ENCODE results near the gene FLII.
A peak's percentile ranks its signal among the peaks of the same experiment; 100 is the strongest.

The FLII gene

DNA sequence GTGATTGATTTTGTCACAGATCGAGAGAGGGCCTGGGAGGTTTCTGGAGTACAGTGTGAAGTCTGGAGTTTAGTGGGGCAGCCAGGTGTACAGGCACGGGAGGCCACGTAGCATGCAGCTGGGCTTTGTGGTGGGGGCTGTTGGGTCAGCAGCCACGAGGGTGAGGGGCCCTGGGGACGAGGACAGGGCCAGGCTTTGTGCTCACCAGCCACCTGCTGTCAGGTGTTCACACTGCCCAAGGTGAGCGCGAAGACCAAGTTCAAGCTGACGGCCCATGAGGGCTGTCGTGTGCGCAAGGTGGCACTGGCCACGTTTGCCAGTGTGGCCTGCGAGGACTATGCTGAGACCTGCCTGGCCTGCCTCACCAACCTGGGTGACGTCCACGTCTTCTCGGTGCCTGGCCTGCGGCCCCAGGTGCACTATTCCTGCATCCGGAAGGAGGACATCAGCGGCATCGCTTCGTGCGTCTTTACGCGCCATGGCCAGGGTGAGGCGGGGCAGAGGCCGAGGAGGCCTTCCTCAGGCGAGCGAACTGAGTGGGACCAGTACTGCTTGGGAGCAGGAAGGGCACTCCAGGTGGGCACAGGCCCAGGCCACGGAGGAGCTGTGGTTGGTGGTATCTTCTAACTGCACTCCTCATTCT, 17.2 kb downstream of the FLII start:
- no peak for DNase-seq

DNA sequence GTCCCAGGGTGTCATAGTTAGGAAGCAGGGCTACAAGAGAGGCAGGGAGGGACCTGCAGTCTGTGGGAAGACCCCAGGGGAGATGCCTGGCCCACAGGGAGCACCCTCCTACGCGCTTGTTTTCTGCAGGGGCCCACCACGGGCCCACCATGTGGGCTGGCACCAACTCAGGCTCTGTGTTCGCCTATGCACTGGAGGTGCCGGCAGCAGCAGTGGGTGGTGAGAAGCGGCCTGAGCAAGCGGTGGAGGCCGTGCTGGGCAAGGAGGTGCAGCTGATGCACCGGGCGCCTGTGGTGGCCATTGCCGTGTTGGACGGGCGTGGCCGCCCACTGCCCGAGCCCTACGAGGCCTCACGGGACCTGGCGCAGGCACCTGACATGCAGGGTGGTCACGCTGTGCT, 18.1 kb downstream of the FLII start:
- no peak for DNase-seq

DNA sequence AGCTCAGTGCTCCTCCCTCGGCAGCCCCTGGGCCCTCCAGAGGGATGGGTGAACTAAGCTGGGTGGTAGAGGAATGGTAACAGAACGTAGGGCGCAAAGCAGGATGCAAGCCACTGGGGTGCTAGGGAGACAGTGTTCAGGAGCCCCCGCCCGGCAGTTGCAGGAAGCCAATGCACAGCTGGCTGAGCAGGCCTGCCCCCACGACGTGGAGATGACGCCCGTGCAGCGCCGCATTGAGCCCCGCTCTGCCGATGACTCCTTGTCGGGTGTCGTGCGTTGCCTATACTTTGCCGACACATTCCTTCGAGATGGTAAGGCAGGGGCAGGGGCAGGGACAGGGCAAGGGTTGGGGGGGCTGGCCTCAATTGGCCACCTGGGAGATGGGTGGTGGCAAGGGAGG, 20.2 kb downstream of the FLII start:
- DNase-seq, result no peak

DNA sequence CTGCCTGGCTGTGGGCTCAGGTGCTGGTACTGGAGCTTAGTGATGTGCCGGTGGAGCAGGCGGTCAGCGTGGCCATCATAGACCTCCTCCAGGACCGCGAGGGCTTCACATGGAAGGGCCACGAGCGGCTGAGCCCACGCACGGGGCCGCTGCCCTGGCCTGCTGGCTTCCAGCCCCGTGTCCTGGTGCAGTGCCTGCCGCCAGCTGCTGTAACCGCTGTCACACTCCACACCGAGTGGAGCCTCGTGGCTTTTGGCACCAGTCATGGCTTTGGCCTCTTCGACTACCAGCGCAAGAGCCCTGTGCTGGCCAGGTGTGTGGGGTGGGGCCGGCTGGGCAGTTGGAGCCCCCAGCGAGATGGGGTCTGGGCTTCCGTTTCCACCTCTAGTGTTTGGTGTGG, 21.1 kb downstream of the FLII start:
- DNase-seq, result no peak

DNA sequence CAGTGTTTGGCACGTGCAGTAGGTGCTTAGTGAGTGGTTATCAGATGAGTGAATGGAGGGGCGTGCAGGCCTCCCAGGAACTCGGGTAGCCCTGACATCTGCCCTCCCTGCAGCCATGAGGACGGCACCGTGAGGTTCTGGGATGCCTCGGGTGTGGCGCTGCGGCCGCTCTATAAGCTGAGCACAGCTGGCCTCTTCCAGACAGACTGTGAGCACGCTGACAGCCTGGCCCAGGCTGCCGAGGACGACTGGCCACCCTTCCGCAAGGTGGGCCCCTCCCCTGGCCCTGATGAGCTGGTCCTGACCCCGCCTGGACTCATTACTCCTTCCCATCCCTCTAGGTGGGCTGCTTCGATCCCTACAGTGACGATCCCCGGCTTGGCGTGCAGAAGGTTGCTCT, 22.0 kb downstream of the FLII start:
- DNase-seq, result no peak

DNA sequence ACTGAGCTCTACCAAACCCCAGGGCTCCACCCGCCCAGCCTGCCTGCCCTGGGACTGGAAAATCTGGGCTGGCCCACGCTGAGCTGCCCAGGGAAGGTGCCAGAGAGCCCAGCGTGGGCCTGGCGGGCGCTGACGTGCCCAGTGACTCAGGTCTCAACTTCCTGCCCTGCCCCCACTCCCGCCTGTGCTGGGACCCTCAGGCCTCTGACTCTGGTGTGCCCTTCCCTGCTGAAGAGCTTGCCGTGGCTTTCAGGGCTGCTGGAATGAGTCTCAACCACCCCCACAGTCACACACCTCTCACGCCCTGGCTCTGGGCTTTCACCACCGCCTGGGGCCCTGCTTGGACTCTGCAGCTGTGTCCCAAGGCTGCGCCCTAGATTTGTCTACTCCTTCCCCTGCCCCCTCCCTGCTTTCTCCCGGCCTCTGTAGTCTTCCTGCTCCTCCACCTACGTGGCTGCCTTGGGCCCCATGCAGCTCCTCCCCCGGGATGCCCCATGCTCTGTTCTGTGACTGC, 22.7 kb downstream of the FLII start:
- no peak for DNase-seq

DNA sequence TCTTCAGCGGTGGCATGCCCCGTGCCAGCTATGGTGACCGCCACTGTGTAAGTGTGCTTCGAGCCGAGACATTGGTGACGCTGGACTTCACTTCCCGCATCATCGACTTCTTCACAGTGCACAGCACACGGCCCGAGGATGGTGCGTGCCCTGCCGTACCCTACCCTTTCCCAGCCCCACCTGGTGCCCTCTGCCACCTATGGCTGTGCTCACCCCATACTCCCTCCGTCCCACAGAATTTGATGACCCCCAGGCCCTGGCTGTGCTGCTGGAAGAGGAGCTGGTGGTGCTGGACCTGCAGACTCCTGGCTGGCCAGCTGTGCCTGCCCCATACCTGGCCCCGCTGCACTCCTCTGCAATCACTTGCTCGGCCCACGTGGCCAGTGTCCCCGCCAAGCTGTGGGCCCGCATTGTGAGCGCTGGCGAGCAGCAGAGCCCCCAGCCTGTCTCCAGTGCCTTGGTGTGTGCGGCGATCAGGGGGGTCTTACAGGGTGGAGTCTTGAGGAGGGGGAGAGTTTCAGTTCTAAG, 23.6 kb downstream of the FLII start:
- no peak for DNase-seq

DNA sequence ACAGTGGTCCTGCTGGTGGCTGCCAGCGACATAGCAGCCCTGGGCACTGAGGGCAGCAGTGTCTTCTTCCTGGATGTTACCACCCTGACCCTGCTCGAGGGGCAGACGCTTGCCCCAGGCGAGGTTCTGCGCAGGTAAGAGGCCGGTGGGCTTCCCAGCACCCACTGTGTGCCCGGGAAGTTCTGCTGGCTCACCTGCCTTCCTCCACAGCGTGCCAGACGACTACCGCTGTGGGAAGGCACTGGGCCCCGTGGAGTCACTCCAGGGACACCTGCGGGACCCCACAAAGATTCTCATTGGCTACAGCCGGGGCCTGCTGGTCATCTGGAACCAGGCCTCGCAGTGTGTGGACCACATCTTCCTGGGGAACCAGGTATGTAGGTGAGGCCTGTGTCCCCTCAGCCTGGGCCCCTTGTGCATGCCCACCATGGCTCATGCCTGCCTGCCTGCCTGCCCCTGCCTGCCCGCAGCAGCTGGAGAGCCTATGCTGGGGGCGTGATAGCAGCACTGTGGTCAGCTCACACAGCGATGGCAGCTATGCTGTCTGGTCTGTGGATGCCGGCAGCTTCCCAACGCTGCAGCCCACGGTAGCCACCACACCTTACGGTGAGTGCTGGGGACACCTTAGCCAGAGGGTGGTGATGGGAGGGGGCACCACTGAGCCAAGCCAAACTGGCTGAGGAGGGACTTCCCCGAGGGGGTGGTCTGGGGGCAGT, 24.6 kb downstream of the FLII start:
- no peak for DNase-seq

DNA sequence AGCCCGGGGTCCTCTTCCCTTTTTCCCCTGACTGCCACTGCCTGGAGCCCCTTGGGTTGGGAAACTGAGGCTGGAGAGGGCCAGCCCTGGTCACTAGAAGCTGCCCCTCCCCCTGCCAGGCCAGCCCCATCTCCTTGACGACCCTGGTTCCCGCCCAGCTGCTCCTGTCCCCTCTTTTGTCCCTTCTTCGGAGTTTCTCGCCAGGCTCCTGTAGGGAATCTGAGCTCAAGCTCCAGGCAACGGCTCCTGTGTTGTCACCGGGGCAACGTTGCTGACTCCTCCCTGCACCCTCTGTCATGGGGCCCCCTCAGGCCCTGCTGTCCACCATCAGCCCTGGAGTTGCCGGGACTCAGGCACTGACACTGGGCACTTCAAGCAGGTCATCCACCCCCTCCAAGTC, 27.4 kb downstream of the FLII start:
- no peak for DNase-seq

DNA sequence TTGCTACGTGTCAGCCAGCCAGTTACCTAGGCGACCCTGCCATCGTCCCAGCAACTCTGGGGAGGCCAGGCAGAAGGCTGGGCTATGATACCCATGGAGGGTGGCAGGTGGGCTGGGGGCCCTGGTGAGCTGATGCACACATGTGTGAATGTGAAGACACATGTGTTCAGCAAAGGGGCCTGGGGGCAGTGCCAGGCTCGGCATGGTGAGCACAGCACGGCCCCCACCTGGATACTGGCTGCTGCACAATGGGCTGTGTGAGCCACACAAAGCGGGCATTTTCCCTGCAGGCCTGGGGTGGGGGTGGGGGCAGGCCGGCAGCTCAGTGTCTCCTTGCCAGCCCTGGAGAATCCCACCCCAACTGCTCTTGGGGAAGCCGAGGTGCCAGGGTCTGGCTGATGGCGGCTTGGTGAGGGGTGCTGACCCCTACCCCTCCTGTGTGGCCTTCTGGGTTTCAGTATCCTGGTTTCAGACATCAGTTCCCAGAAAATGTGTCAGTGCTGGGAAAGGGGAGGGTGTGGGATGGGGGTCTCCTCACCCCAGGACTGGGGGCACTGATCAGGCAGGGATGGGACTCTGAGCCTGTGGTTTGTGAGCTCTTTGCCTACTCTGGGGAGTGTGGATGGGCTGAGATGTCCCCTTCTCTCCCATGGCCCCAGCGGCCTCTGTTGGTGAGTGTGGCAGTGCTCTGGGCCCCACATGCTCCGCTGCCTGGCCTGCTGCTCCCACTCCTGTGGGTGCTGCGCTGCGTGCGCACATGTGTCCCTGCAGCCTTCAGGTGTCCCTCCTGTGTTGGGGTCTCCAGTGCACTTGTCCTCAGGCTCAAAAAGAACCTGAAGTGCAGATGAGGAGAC, 28.0 kb downstream of the FLII start:
- no peak for DNase-seq

DNA sequence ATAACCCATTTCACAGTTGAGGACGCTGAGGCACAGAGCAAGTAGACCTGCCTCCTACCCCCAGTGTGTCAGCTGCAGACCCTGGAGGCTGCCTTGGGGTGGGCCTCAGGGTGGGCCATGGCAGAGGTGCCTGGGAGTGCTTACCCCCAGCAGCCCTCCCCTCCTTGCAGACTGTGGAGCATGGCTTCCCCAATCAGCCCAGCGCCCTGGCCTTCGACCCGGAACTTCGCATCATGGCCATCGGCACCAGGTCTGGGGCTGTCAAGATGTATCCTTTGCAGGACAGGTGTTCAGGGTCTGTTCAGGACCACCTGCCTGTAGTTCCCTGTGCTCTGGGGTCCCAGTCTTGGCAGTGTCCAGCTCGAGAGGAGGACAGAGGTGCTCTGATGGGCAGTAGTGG, 28.8 kb downstream of the FLII start:
- no peak for DNase-seq

DNA sequence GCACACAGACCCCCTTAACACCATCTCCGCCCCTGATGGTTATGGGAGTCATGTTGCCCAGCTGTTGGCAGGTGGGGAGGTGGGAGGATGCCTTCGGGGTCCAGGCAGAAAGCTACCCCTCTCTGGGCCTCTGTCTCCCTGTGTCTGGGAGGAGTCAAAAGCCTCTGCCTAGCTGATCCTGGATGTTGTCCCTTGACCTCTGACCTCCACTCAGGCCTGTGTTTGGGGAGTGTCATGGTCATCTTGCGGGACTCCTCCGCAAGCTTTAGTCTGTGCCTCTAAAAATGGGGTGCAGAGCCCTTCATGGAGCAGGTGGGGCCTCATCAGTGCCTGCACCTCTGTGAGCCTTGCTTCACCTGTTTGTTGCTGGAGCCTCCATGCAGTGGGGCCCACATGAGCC, 29.3 kb downstream of the FLII start:
- DNase-seq, result no peak

DNA sequence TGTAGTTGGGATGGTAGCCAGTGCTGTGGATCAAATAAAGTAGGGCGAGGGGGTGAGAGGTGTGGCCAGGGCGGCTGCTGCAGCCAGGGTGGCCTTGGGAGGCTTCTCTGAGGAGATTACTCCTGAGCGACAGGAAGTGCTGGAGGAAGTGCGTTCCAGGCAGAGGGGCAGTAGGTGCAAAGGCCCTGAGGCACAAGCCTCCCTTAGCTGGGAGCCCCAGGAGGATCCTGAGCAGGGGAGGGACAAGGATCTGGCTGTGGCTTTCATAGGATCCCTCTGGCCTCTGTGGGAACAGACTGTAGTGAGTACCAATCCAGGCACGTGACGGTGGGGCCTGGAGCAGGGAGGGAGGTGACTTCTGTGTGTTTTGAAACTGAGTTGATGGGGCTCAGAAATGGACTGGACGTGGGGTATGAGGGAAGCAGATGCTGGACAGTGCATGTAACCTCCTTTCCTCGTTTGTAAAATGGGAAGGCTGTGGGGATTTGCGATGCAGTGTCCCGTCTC, 30.3 kb downstream of the FLII start:
- DNase-seq, result no peak

DNA sequence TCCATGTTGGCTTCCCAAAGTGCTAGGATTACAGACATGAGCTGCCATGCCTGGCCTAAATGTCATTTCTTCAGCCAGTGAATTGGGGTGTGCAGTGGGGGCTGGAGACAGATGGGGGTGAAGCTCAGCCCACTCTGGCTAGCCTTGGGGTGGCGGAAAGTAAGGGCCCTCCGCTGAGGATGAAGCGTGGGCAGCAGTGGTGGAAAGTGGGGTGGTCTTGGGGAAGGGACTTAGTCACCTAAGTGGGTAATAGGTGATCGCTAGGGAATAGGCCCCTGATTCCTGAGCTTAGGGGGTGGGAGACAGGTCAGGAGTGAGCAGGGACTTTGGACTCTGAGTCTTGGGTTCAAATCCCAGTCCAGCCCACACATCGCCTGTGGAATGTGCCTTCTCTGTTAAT, 30.9 kb downstream of the FLII start:
- no peak for DNase-seq

DNA sequence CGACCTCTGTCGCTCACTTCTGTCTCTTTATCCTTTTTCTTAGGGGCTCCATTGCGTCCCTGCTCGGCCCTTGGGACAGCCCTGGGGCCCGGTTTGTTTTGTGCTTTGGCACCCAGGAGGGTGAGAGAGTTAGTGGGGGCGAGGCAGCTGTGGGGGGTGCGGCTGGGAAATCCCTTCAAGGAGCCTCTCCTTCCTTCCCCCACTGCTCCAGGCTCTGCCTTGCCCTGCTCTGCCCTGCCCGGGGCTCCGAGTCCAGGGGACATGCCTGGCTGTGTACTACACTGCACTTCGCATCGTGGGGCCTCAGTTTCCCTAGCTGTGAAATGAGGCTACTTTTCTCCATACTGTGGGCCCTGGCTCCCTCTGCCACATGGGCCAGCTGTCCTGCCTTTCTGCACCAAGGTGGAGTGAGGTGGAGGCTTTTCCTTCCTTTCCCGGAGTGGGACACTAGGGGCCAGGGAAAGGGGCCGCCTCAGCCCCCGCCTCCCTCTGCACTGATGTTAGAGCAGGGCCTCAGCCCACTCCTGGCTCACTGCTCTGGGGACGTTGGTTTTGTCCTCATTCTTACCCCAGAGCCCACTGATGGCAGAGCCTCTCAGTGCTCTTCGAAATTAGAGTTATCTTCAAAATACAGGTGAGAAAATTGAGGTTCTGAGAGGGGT, 32.1 kb downstream of the FLII start:
- DNase-seq, result no peak

DNA sequence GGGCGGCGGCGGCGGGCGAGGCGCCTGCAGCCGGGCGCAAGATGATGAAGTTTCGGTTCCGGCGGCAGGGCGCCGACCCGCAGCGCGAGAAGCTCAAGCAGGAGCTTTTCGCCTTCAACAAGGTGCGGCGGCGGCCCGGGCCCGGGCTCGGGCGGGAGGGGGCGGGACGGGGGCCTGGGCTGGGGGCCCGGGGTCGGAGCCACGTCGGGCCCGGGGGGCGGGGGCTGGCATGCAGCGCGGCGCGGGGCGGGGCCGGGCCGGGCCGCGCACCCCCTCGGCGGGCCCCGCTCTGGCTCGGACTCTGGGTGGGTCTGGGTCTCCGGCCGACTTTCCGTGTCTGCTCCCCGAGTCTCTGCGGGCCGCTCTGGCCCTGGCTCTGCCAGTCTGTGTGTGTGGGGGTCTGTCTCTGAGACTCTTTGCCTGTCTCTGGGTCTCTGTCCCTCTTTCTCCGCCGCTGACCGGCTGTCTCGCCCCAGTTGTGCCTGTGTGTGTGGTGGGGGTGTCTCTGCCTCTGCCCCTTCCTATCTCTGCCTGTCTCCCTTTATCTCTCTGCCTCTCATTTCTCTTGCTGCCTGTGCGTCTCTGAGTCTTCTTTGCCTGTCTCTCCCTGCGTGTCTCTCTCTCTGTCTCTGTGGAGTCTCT, 32.8 kb downstream of the FLII start:
- no peak for DNase-seq

DNA sequence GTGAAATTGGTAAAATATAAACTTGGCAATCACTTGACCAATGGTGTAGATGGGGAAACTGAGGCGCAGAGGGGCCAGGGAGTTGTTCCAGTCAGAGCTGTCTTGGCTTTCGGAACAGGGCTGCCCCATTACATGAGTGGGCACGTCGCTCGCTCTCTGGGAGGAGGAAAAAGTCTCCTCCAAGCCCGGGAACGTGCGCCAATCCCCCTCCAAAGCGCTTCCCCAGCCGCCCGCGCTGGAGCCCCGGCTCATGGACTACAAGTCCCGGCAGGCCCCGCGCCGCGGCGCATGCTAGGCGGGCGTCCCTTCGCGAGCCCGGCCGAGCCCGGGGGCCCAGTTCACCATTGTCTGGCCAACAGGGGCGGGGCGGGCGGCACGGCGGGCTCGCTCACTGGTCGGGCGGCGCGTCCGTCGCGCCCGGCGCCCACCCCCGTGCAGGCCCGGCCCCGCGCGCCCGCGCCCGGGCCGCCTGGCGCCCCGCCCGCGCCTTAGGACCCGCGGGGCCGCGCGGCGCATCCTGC, 33.4 kb downstream of the FLII start, which contains the start of gene LLGL1:
TSS of gene LLGL1 (plus strand) at position 515 of the 521 bp plus-strand sequence. CDS start 48 bp downstream, outside the sequence.
- DNase-seq, result peak; percentile 90 to 95

DNA sequence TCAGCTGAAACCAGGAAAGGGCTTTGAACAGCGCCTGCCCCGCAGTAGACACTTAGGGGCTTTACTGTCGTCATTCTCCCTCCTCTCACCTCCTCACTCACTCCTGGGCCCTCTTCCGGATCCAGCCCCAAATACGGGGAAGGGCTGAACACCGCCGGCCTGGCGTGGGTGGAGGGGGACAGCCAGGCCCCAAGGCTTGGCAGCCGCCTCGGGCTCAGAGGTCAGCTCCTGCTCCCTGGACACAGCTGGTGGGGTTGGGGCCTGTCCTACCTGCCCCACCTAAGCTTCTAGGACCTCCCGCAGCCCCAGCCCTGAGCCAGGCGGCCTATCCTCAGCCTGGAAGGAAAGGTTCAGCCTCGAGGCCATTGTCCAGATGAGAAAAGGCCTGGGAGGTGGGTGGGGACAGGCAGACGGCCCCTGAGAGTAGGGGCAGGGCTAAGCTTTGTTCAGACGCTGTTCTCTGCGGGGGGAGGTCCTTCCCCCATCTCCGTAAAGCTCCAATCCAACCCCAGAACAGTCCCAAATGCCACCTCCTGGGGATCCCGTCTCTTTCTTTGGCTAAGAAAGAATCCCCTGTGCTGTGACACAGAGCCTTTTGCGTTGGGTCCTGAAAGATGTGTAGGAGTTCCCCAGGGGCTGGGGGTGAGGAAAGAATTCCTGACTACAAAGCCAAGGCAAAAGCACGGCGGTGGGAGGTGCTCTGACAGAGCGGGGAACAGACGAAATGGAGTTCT, 34.0 kb downstream of the FLII start:
- no peak for DNase-seq

DNA sequence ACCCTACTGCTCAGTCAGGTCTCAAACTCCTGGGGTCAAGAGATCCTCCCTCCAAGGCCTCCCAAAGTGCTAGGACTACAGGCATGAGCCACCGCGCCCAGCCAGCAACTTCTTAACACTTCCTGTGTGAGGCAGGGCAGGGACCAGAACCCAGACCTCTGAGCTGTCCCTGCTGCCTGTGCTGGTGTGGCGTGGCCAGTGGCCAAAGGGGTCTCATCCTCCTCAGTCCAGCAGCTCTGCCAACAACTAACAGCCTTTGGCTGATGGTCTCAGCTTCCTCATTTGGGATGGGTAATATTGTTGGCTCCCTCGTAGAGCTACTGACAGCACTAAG, 34.5 kb downstream of the FLII start:
- no peak for DNase-seq

DNA sequence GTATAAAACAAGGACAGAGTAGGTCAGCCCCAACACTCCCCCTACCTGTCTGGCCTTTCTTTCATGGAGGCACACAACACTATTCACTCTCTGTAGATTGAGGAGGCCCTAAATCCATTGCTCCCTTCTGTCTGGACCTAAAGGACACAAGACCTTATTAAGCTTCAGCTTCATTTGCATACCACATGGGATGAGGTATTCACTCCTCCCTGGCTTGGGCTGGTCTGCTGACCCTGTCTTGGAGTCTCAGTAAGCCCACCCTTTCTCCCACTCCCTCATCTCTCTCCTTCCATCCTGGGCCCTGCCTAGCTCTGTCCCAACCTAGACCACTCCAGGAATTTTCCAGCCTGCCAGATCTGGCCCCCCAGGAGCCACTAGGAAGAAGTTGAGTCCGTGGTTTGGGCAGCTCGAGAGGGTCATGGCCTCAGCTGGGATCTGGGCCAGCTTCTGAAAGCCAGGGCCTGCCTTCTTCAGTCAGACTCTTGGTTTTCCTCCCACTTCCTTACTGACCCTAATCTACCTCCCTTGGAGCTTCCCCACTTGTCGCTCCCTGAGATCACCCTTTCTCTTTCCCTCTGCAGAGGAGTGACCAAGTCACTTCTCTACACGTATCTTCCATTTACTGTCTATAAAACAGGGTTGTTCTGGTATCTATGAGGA, 39.7 kb downstream of the FLII start:
- DNase-seq, result no peak
